ENCODE results near the gene SETMAR.

DNA sequence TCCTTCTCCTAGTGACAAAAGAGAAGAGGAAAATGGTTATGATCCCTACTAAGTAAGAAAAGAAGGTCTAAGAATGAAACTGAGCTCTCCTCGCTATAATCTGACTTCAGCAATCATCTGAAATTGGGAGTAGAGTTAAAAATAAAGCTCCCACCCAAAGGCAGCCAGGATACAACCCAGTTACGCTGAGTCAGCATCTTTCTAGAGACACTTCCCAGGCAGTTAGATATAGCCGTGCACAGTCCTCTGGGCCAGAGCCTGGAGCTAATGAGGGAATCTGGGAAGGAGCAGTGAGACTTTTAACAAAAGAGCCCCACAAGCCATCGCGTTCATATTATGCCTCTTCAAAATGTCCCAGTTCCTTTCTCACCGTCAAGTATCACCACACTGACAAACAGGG, 39.1 kb upstream of the SETMAR start:
- TF ChIP-seq ZBTB8A (CRISPR knock-in tag; IDR thresholded peaks at IDR 0.05; ENCODE audit: borderline replicate concordance, low read depth) (no peak), ZNF143 (CRISPR knock-in tag; IDR thresholded peaks at IDR 0.05) (no peak), ZMYM3 (CRISPR knock-in tag; IDR thresholded peaks at IDR 0.05) (no peak), SP1 (IDR thresholded peaks at IDR 0.05) (no peak), SP1 (CRISPR knock-in tag; IDR thresholded peaks at IDR 0.05) (no peak), ZNF629 (CRISPR knock-in tag; conservative IDR thresholded peaks at IDR 0.05) (no peak), PAX8 (CRISPR knock-in tag; IDR thresholded peaks at IDR 0.05; ENCODE audit: borderline replicate concordance) (no peak), SMARCC2 (IDR thresholded peaks at IDR 0.05) (no peak)
- TF ChIP-seq, protein P1, sequence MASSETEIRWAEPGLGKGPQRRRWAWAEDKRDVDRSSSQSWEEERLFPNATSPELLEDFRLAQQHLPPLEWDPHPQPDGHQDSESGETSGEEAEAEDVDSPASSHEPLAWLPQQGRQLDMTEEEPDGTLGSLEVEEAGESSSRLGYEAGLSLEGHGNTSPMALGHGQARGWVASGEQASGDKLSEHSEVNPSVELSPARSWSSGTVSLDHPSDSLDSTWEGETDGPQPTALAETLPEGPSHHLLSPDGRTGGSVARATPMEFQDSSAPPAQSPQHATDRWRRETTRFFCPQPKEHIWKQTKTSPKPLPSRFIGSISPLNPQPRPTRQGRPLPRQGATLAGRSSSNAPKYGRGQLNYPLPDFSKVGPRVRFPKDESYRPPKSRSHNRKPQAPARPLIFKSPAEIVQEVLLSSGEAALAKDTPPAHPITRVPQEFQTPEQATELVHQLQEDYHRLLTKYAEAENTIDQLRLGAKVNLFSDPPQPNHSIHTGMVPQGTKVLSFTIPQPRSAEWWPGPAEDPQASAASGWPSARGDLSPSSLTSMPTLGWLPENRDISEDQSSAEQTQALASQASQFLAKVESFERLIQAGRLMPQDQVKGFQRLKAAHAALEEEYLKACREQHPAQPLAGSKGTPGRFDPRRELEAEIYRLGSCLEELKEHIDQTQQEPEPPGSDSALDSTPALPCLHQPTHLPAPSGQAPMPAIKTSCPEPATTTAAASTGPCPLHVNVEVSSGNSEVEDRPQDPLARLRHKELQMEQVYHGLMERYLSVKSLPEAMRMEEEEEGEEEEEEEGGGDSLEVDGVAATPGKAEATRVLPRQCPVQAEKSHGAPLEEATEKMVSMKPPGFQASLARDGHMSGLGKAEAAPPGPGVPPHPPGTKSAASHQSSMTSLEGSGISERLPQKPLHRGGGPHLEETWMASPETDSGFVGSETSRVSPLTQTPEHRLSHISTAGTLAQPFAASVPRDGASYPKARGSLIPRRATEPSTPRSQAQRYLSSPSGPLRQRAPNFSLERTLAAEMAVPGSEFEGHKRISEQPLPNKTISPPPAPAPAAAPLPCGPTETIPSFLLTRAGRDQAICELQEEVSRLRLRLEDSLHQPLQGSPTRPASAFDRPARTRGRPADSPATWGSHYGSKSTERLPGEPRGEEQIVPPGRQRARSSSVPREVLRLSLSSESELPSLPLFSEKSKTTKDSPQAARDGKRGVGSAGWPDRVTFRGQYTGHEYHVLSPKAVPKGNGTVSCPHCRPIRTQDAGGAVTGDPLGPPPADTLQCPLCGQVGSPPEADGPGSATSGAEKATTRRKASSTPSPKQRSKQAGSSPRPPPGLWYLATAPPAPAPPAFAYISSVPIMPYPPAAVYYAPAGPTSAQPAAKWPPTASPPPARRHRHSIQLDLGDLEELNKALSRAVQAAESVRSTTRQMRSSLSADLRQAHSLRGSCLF (CRISPR knock-in tag; IDR thresholded peaks at IDR 0.05; ENCODE audit: borderline replicate concordance) = no peak
